ENCODE results near the gene CCL25. TPM values are rescaled to one million over a fixed set of nuclear protein-coding genes. Genes with fewer than 3 reads are reported as not detected.
"Not testable (repeated sequence)": the region's sequence is repeated elsewhere in the genome, so short reads cannot be mapped to it uniquely, and the experiment has no call there.

Gene CCL25, protein sequence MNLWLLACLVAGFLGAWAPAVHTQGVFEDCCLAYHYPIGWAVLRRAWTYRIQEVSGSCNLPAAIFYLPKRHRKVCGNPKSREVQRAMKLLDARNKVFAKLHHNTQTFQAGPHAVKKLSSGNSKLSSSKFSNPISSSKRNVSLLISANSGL
- total RNA-seq = not detected in 2 replicates

GRCh38 chr19:8052464-8052859, at the start of gene CCL25:
CCL25 (plus strand) TSS chr19:8052760; CDS start chr19:8053050, 290 bp downstream.
- DNase-seq (ENCODE audit: low spot score) = no peak
- H3K9me3 Mint-ChIP-seq = no peaks in the 10 kb centered on the region
- no peaks in the 10 kb centered on the region for H3K36me3 Mint-ChIP-seq (ENCODE audit: low read depth)
- H3K4me1 Mint-ChIP-seq (ENCODE audit: low read depth) = peaks cover 8% of the 10 kb centered on the region
- intact Hi-C loops (cut with micrococcal nuclease) = loop anchor here (5.0 kb wide), 1 partner anchor 390 kb away; the partner anchor contains the start of gene HNRNPM
- H3K4me3 Mint-ChIP-seq (ENCODE audit: low read depth) = no peak within 1 kb of the TSS
- no peaks in the 10 kb centered on the region for H3K27me3 Mint-ChIP-seq (ENCODE audit: low read depth)
- no peak within 1 kb of the TSS for H3K27ac Mint-ChIP-seq

DNA sequence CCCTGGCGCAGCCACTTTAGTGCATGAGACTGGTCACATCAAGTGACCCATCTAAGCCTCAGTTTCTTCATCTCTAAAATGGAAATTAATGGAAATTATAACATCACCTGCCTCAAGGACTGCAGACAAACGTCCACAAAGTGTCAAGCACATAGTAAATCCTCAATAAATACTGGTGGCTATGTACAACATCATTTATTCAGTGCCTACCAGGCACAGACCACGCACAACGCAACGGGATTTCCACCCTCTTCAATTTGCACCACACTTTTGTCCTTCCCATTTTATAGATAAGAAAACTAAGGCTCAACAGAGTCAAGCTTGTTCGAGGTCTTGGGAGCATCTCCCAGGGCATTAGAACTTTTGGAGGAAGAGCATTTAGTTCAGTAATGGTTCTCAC, 48.6 kb upstream of the CCL25 start:
- H3K36me3 Mint-ChIP-seq (ENCODE audit: low read depth) = peaks cover 33% of the 10 kb centered on the region
- H3K9me3 Mint-ChIP-seq = no peaks in the 10 kb centered on the region
- peak overlapping the region; percentile 88 for H3K27ac Mint-ChIP-seq
- peak overlapping the region; percentile 98 for H3K4me3 Mint-ChIP-seq (ENCODE audit: low read depth)
- DNase-seq (ENCODE audit: low spot score) = no peak
- H3K27me3 Mint-ChIP-seq (ENCODE audit: low read depth) = no peaks in the 10 kb centered on the region
- H3K4me1 Mint-ChIP-seq (ENCODE audit: low read depth) = peaks cover 35% of the 10 kb centered on the region
- intact Hi-C loops (cut with micrococcal nuclease) = no loop called here

DNA sequence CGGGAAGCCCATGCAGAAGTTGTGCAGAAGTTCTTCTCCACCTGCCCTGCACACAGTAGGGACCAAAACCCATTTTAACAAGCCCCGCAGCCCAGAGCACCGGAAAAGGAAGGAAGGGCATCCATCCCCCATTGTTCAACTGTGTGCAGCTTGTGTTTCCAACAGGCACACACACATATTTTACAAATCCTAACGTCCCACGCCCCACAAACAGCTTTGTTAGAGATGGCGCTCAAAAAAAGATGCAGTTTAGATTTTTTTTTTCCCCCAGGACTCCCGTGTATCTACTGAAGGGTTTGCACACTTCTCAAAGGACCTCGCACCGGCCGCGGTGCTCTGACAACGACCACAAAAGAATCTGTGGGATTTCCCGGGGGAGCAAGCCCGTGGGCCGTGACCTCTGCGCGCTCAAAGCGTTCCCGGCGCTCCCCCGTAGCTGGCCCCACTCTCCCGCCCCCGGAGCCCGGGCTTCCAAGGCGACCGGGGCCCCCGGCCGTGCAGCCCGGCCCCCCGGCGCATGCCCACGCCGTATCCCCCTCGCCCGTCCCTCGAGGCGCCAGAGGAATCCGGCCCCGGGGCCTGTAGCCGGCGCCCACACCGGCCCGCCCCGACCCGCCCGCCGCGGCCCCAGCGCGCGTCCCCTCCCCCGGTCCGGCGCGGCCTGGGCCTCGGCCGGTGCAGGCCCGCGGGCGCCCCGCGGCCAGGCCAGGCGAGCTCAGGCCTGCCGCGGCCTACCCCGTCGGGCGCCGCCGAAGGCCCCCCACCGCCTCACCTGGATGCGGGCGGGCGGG, 47.6 kb upstream of the CCL25 start:
- H3K4me1 Mint-ChIP-seq (ENCODE audit: low read depth) = peaks cover 32% of the 10 kb centered on the region
- peak overlapping the region; percentile 98 for H3K4me3 Mint-ChIP-seq (ENCODE audit: low read depth)
- intact Hi-C loops (cut with micrococcal nuclease) = loop anchor here (5.0 kb wide), 1 partner anchor 317 kb away; the partner anchor contains the start of genes NDUFA7 and RPS28
- peak; percentile 16 for DNase-seq (ENCODE audit: low spot score)
- peaks cover 29% of the 10 kb centered on the region for H3K36me3 Mint-ChIP-seq (ENCODE audit: low read depth)
- H3K9me3 Mint-ChIP-seq = no peaks in the 10 kb centered on the region
- peak overlapping the region; percentile 88 for H3K27ac Mint-ChIP-seq
- H3K27me3 Mint-ChIP-seq (ENCODE audit: low read depth) = no peaks in the 10 kb centered on the region

DNA sequence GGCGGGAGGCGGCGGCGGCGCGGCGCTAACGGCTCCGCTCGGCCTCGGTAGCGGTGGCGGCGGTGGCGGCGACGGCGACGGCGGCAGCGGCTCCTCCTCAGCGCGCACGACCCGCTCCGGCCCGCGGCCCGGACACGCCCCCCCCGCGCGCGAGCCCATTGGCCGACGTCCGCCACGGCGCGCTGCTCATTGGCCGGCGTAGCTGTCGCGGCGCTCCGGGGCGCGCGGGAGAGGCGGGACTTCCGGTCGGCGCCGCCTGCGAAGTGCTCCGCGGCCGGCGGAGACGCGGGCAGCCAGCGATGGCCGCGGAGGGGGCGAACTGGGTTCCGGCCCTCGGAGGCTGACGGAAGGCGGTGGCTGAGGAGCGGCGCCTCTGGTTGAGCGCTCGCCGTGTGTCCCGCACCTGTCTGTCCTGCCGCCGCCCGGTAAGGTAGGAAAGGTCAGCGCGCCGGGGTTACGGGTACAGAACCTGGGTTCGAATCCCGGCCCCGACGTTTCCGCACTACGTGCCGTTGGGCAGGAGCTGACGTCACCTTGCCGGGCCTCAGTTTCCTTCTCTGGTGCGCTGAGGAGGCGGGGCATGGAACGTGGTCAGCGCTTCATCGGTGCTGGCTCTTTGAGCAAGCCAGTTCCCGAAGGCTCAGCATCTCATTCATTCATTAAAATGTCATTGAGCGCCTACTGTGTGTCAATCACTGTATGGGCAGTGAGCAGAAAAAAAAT, 46.9 kb upstream of the CCL25 start, which contains the start of gene ELAVL1:
Gene ELAVL1, minus strand, starts transcription at position 108 of the 723 bp plus-strand sequence. CDS start 13,826 bp downstream, outside the sequence.
- H3K36me3 Mint-ChIP-seq (ENCODE audit: low read depth) = peaks cover 26% of the 10 kb centered on the region
- H3K4me1 Mint-ChIP-seq (ENCODE audit: low read depth) = peaks cover 30% of the 10 kb centered on the region
- H3K27ac Mint-ChIP-seq = peak within 1 kb of the TSS; percentile 88
- no peaks in the 10 kb centered on the region for H3K27me3 Mint-ChIP-seq (ENCODE audit: low read depth)
- H3K9me3 Mint-ChIP-seq = no peaks in the 10 kb centered on the region
- DNase-seq (ENCODE audit: low spot score) = peak; percentile 88
- intact Hi-C loops (cut with micrococcal nuclease) = loop anchor here (5.0 kb wide), 1 partner anchor 317 kb away; the partner anchor contains the start of genes NDUFA7 and RPS28
- H3K4me3 Mint-ChIP-seq (ENCODE audit: low read depth) = peak within 1 kb of the TSS; percentile 98

DNA sequence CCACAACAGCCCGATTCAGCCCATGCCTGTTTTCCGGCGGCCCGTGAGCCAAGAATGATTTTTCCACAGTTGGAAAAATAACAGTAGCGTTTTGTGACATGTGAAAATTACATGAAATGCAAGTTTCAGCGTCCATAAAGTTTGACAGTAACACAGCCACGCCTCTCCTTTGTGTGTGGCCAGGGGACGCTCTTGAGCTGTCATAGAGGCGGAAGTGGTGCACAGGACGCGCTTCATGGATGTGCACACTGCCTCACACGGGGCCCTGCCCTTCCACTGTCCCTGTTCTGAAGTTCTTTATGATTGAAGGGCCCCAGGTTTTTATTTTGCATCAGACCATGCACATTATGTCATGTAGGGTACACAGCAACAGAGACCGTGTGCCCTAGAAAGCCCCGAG, 34.8 kb upstream of the CCL25 start:
- Mint-ChIP-seq H3K4me3 (ENCODE audit: low read depth) (no peak overlapping the region), H3K9me3 (no peaks in the 10 kb centered on the region), H3K36me3 (ENCODE audit: low read depth) (no peaks in the 10 kb centered on the region), H3K4me1 (ENCODE audit: low read depth) (peaks cover 9% of the 10 kb centered on the region), H3K27ac (no peak overlapping the region), H3K27me3 (ENCODE audit: low read depth) (no peaks in the 10 kb centered on the region)
- intact Hi-C loops (cut with micrococcal nuclease) = no loop called here
- DNase-seq (ENCODE audit: low spot score) = peak; percentile 36

GRCh38 chr19:8020681-8021080, 31.9 kb upstream of the CCL25 start:
- no peak for DNase-seq (ENCODE audit: low spot score)
- Mint-ChIP-seq H3K36me3 (ENCODE audit: low read depth) (no peaks in the 10 kb centered on the region), H3K4me1 (ENCODE audit: low read depth) (peaks cover 9% of the 10 kb centered on the region), H3K27ac (no peak overlapping the region), H3K9me3 (no peaks in the 10 kb centered on the region), H3K27me3 (ENCODE audit: low read depth) (no peaks in the 10 kb centered on the region), H3K4me3 (ENCODE audit: low read depth) (no peak overlapping the region)
- intact Hi-C loops (cut with micrococcal nuclease) = no loop called here

- Mint-ChIP-seq H3K4me3 (ENCODE audit: low read depth) (no peak overlapping the region), H3K9me3 (no peaks in the 10 kb centered on the region), H3K4me1 (ENCODE audit: low read depth) (peaks cover 9% of the 10 kb centered on the region), H3K36me3 (ENCODE audit: low read depth) (no peaks in the 10 kb centered on the region), H3K27me3 (ENCODE audit: low read depth) (no peaks in the 10 kb centered on the region), H3K27ac (no peak overlapping the region)
- intact Hi-C loops (cut with micrococcal nuclease) = no loop called here
- no peak for DNase-seq (ENCODE audit: low spot score)
Measured at GRCh38 chr19:8021374-8021773, 31.2 kb upstream of the CCL25 start.

DNA sequence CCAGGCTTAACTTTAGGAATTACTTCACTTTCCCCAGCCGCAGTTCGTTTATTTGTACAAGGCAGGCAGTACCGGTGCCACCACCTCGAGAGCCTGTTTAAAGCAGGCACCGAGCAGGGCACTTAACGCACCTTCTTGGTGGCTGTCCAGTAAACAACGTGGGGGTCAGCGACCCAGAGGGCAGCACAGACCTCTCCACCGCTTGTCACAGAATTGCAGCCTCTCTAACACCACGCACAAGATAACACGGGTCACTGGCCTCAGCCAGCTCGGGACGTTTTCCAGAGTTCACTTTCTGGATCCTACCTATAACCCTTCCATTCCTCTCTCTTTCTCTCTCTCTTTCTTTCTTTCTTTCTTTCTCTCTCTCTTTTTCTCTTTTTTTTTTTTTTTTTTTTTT, 30.3 kb upstream of the CCL25 start:
- H3K27ac Mint-ChIP-seq = no peak overlapping the region
- intact Hi-C loops (cut with micrococcal nuclease) = no loop called here
- no peaks in the 10 kb centered on the region for H3K9me3 Mint-ChIP-seq
- no peak for DNase-seq (ENCODE audit: low spot score)
- H3K4me3 Mint-ChIP-seq (ENCODE audit: low read depth) = no peak overlapping the region
- H3K27me3 Mint-ChIP-seq (ENCODE audit: low read depth) = no peaks in the 10 kb centered on the region
- H3K36me3 Mint-ChIP-seq (ENCODE audit: low read depth) = no peaks in the 10 kb centered on the region
- peaks cover 8% of the 10 kb centered on the region for H3K4me1 Mint-ChIP-seq (ENCODE audit: low read depth)

- H3K4me1 Mint-ChIP-seq (ENCODE audit: low read depth) = no peaks in the 10 kb centered on the region
- H3K9me3 Mint-ChIP-seq = no peaks in the 10 kb centered on the region
- H3K27me3 Mint-ChIP-seq (ENCODE audit: low read depth) = no peaks in the 10 kb centered on the region
Measured at GRCh38 chr19:8023371-8023770, 29.2 kb upstream of the CCL25 start.

GRCh38 chr19:8024256-8024655, 28.3 kb upstream of the CCL25 start:
- H3K27ac Mint-ChIP-seq; H3K9me3 Mint-ChIP-seq; intact Hi-C loops (cut with micrococcal nuclease); H3K36me3 Mint-ChIP-seq (ENCODE audit: low read depth); H3K27me3 Mint-ChIP-seq (ENCODE audit: low read depth); DNase-seq (ENCODE audit: low spot score); H3K4me3 Mint-ChIP-seq (ENCODE audit: low read depth); H3K4me1 Mint-ChIP-seq (ENCODE audit: low read depth): not testable (repeated sequence)

More at GRCh38 chr19:8023371-8023770, 29.2 kb upstream of the CCL25 start:
- intact Hi-C loops (cut with micrococcal nuclease) = no loop called here
- no peak for DNase-seq (ENCODE audit: low spot score)
- Mint-ChIP-seq H3K4me3 (ENCODE audit: low read depth) (no peak overlapping the region), H3K36me3 (ENCODE audit: low read depth) (no peaks in the 10 kb centered on the region), H3K27ac (no peak overlapping the region)

DNA sequence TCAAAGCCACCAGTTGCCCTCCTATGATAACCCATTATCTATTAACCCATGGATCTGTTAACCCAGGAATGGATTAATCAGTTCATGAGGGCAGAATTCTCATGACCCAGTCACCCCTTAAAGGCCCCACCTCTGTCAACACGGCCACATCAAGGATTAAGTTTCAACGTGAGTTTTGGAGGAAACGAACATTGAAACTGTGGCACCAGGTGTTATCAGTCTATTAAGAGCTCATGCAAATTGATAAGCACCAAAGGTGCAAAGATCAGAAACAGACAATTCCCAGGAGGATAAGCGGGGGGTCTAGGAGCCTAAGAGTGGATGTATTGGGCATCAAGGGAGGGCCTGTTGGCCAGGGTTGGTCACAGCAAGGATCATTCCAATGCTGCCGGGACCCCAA, 27.2 kb upstream of the CCL25 start:
- DNase-seq (ENCODE audit: low spot score) = no peak
- intact Hi-C loops (cut with micrococcal nuclease) = no loop called here
- no peaks in the 10 kb centered on the region for H3K9me3 Mint-ChIP-seq
- H3K36me3 Mint-ChIP-seq (ENCODE audit: low read depth) = no peaks in the 10 kb centered on the region
- no peak overlapping the region for H3K4me3 Mint-ChIP-seq (ENCODE audit: low read depth)
- H3K27ac Mint-ChIP-seq = no peak overlapping the region
- no peaks in the 10 kb centered on the region for H3K4me1 Mint-ChIP-seq (ENCODE audit: low read depth)
- H3K27me3 Mint-ChIP-seq (ENCODE audit: low read depth) = no peaks in the 10 kb centered on the region

DNA sequence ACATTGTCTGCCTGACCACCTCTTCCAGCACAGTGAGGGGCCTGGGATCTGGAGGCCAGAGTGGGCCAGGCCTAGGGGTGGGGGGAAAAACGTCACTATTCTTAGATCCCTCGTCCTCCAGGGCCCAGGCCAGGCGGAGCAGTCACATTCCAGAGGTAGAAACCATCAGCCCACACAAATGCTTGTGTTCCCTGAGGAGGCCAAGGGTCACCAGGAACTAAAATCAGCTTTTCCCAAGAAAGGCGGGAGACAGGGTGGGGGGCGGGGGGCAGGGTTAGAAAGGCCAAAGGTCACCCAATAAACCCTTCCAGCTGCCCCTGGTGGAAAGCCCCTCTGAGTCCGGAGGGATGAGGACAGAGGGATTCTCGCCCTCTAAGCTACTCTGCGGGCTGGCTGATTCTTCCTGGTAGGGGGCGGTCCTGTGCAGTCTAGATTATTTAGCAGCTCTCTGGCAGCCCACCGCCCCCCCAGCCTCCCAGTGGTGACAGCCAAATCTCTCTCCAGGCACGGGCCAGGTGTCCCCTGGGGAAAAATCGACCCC, 23.5 kb upstream of the CCL25 start:
- H3K27ac Mint-ChIP-seq = no peak overlapping the region

More for the DNA sequence above, 23.5 kb upstream of the CCL25 start:
- no peak overlapping the region for H3K4me3 Mint-ChIP-seq (ENCODE audit: low read depth)
- H3K9me3 Mint-ChIP-seq = no peaks in the 10 kb centered on the region
- intact Hi-C loops (cut with micrococcal nuclease) = no loop called here
- H3K4me1 Mint-ChIP-seq (ENCODE audit: low read depth) = no peaks in the 10 kb centered on the region
- H3K27me3 Mint-ChIP-seq (ENCODE audit: low read depth) = no peaks in the 10 kb centered on the region
- DNase-seq (ENCODE audit: low spot score) = no peak
- H3K36me3 Mint-ChIP-seq (ENCODE audit: low read depth) = no peaks in the 10 kb centered on the region

Measured in activated T-helper 2 cell treated with anti-CD3 and anti-CD28 coated beads, Interferon-gamma antibody, Interleukin-2, Interleukin-4, amounts not matched to agents 10 μg/mL and 5 μg/mL and 100 μg/mL, durations not matched to agents 14 hours and 24 hours and 36 hours (primary cell).